ENCODE data around the gene PSME2.

The PSME2 gene

DNA sequence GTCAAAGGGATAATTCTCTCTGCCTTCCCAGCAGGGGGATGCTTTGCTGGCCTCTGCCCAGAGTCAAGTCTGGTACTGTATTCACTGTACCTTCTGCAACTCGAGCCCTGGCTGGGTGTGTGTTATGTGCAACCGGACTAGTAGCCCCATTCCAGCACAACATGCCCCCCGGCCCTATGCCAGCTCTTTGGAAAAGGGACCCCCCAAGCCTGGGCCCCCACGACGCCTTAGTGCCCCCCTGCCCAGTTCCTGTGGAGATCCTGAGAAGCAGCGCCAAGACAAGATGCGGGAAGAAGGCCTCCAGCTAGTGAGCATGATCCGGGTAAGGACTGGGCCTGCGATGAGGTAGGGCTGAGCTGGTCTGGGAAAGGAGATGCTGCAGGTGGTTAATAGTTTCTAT, 4.2 kb upstream of the PSME2 start:
- Histone ChIP-seq H3K4me3 (ENCODE audit: low read depth, low read length) (no peak overlapping the region), H3K27me3 (ENCODE audit: control insufficient read depth, insufficient read depth, low read length) (no peaks in the 10 kb centered on the region), H3K4me1 (ENCODE audit: control insufficient read depth, insufficient read depth, low read length) (peaks cover 12% of the 10 kb centered on the region), H3K36me3 (ENCODE audit: control insufficient read depth, insufficient read depth, low read length) (peaks cover 60% of the 10 kb centered on the region), H3K9ac (ENCODE audit: low read depth, low read length) (no peak overlapping the region), H3K27ac (ENCODE audit: low read depth, low read length) (no peak overlapping the region), H3K9me3 (ENCODE audit: control insufficient read depth, insufficient read depth, low read length) (no peaks in the 10 kb centered on the region)

DNA sequence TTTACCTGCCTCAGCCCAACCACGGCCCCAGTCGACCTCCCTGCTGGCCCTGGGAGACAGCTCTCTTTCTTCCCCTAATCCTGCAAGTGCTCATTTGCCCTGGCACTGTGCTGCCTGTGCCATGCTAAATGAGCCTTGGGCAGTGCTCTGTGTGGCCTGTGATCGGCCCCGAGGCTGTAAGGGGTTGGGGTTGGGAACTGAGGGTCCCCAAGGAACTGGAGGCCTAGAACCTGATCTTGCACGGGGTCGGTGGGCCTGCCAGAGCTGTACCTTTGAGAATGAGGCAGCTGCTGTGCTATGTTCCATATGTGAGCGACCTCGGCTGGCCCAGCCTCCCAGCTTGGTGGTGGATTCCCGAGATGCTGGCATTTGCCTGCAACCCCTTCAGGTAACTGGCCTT, 3.7 kb upstream of the PSME2 start:
- Histone ChIP-seq H3K27ac (ENCODE audit: low read depth, low read length) (no peak overlapping the region), H3K36me3 (ENCODE audit: control insufficient read depth, insufficient read depth, low read length) (peaks cover 55% of the 10 kb centered on the region), H3K27me3 (ENCODE audit: control insufficient read depth, insufficient read depth, low read length) (no peaks in the 10 kb centered on the region), H3K9ac (ENCODE audit: low read depth, low read length) (no peak overlapping the region), H3K9me3 (ENCODE audit: control insufficient read depth, insufficient read depth, low read length) (no peaks in the 10 kb centered on the region), H3K4me1 (ENCODE audit: control insufficient read depth, insufficient read depth, low read length) (peaks cover 15% of the 10 kb centered on the region), H3K4me3 (ENCODE audit: low read depth, low read length) (no peak overlapping the region)

DNA sequence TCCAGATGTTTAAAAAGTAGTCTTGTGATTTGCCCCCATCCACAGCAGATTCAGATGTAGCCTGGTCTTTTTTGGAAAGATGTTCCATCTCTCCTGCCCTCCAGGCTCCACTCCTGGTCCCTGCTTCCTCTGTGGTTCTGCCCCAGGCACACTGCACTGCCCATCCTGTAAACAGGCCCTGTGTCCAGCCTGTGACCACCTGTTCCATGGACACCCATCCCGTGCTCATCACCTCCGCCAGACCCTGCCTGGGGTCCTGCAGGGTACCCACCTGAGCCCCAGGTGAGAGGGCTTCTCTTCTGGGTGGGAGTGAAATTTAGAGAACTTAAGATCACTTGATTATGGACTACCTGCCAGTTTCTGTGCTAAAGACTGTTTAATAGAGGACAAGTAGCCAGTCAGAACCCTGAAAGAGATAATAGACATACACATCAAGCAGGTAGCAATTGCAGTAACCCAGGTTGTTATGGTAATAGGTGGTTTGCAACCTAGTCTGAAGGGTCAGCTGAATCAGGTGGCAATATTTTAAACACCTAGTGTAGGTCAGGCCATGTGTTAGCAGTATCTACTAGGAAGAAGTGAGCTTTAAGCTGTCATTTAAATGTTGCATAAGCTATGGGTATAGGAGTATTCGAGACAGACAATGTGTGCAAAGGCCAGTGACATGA, 3.0 kb upstream of the PSME2 start:
- no peak overlapping the region for H3K9ac ChIP-seq (ENCODE audit: low read depth, low read length)
- H3K27me3 ChIP-seq (ENCODE audit: control insufficient read depth, insufficient read depth, low read length), result no peaks in the 10 kb centered on the region

DNA sequence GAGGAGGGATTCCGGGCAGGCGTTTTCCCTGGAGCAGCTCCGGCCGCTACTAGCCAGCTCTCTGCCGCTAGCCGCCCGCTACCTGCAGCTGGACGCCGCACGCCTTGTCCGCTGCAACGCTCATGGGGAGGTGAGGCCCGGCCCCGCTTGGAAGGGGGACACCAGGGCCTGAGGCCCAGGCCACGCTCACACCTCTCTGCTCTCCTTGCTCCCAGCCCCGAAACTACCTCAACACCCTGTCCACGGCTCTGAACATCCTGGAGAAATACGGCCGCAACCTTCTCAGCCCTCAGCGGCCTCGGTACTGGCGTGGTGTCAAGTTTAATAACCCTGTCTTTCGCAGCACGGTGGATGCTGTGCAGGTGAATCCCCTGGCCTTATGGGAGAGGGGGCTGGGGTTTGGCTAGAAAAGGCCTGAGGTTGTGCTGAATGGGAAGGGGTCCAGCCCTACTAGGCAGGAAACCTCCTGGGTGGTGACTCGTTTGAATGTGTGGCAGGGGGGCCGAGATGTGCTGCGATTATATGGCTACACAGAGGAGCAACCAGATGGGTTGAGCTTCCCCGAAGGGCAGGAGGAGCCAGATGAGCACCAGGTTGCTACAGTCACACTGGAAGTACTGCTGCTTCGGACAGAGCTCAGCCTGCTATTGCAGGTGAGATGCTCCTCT, 1.5 kb upstream of the PSME2 start:
- Histone ChIP-seq H3K9ac (ENCODE audit: low read depth, low read length) (peak overlapping the region; percentile 32; the same call in 1 of the 2 replicates), H3K27ac (ENCODE audit: low read depth, low read length) (peak overlapping the region; percentile 56), H3K36me3 (ENCODE audit: control insufficient read depth, insufficient read depth, low read length) (peaks cover 63% of the 10 kb centered on the region), H3K4me1 (ENCODE audit: control insufficient read depth, insufficient read depth, low read length) (peaks cover 15% of the 10 kb centered on the region), H3K4me3 (ENCODE audit: low read depth, low read length) (peak overlapping the region; percentile 90), H3K27me3 (ENCODE audit: control insufficient read depth, insufficient read depth, low read length) (no peaks in the 10 kb centered on the region), H3K9me3 (ENCODE audit: control insufficient read depth, insufficient read depth, low read length) (no peaks in the 10 kb centered on the region)

More for the DNA sequence above, 3.0 kb upstream of the PSME2 start:
- Histone ChIP-seq H3K9me3 (ENCODE audit: control insufficient read depth, insufficient read depth, low read length) (no peaks in the 10 kb centered on the region), H3K4me1 (ENCODE audit: control insufficient read depth, insufficient read depth, low read length) (peaks cover 15% of the 10 kb centered on the region), H3K36me3 (ENCODE audit: control insufficient read depth, insufficient read depth, low read length) (peaks cover 55% of the 10 kb centered on the region), H3K4me3 (ENCODE audit: low read depth, low read length) (no peak overlapping the region), H3K27ac (ENCODE audit: low read depth, low read length) (no peak overlapping the region)

DNA sequence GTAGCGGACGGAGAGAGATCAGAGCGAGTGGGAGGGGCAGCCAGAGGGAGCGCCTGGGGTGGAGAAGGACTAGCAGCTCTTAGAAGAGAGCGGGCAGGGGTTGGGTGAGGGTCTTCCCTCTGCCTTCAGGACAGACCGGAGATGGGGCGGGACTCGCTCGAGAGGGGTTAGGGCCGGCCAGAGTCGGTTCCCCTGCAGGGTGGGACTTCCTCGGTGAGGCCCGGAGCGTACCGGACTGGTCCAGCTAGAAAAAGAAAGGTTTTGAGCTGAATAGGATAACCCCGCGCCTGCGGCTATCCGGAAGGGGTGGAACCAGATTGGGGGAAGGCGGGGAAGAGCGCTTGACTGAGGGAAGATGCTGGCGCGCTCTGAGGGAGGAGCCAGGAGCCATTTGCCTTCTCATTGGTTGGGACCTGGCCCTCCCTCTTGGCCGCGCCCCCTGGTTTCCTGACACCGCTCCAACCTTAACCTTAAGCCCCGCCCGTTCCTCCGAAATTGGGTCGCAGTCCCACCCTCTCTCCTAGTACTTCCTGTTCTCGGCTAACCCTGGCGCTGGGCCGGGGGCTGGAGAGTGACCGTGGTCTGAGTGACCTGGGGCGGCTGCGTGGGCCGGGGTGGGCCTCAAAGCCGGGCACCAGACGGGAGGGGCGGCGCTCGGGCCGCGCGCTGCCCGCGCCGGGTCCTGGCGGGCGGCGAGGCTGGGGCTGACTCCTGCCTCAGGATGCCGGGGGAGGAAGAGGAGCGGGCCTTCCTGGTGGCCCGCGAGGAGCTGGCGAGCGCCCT, 759 bp upstream of the PSME2 start, which contains the start of gene RNF31:
Gene RNF31 (plus strand): TSS at position 521 of the 783 bp plus-strand sequence. CDS start 201 bp downstream, at position 722.
- no peaks in the 10 kb centered on the region for H3K27me3 ChIP-seq (ENCODE audit: control insufficient read depth, insufficient read depth, low read length)
- peaks cover 60% of the 10 kb centered on the region for H3K36me3 ChIP-seq (ENCODE audit: control insufficient read depth, insufficient read depth, low read length)
- H3K27ac ChIP-seq (ENCODE audit: low read depth, low read length), result peak within 1 kb of the TSS; percentile 79

DNA sequence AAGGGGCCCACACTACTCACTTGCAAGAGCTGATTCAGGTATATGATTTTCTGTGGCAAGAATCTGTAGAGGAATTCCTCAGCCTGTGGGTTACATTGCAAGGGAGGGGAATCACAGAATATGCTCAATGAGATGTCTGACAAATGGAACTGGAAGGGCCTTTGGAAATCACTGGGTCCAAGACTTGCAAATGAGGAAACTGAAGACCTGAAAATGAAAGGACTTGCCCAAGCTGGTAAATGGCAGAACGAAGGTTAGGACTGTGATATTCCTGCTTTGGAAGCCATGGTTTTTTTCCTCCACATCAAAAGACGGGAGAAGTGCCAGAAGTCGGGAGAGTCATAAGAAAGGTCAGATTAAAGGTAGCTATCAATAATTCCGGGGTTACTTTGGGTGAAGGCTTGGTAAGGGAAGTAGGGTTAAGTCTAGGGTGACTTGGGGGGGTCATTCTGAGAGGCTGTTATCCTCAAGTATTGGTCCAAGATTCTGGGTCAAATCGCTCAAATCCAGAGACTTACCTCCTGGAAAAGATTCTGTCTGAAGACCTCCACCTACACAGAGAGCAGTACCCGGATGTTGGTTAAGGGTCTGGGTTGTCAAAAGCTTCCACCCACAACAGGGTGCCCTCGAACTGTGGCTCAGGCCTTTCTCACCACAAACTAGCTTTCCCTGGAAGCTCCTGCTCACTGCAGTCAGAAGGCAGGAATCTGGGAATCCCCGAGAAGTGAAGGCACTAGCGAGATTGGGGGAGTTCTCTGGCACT, 539 bp downstream of the PSME2 start:
- Histone ChIP-seq H3K27me3 (ENCODE audit: control insufficient read depth, insufficient read depth, low read length) (no peaks in the 10 kb centered on the region), H3K4me1 (ENCODE audit: control insufficient read depth, insufficient read depth, low read length) (peaks cover 15% of the 10 kb centered on the region), H3K36me3 (ENCODE audit: control insufficient read depth, insufficient read depth, low read length) (peaks cover 47% of the 10 kb centered on the region), H3K27ac (ENCODE audit: low read depth, low read length) (peak overlapping the region; percentile 76), H3K4me3 (ENCODE audit: low read depth, low read length) (peak overlapping the region; percentile 78), H3K9me3 (ENCODE audit: control insufficient read depth, insufficient read depth, low read length) (no peaks in the 10 kb centered on the region), H3K9ac (ENCODE audit: low read depth, low read length) (peak overlapping the region; percentile 45)

More for the DNA sequence above, 759 bp upstream of the PSME2 start, which contains the start of gene RNF31:
- H3K9me3 ChIP-seq (ENCODE audit: control insufficient read depth, insufficient read depth, low read length), result no peaks in the 10 kb centered on the region
- peak within 1 kb of the TSS; percentile 90 for H3K4me3 ChIP-seq (ENCODE audit: low read depth, low read length)
- peak within 1 kb of the TSS; percentile 54 for H3K9ac ChIP-seq (ENCODE audit: low read depth, low read length)
- peaks cover 15% of the 10 kb centered on the region for H3K4me1 ChIP-seq (ENCODE audit: control insufficient read depth, insufficient read depth, low read length)

DNA sequence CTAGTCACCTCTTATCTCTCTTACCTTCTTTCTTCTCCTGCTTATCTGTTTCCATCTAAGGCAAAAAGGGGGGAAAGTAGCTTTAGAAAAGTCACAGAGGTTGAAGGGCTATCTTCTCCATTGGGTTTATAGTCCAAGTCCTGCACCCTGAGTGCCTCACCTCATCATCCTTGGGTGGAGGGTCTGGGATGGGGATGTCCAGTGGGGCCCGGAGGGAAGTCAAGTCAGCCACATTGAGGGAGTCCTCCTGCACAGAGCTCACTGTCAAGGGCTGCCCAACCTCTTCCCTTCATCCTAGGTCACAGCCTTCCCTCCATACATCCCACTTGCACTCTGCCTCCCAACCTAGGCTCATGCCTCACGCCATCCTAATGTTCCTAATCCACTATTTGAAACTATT, 1.2 kb downstream of the PSME2 start:
- no peaks in the 10 kb centered on the region for H3K9me3 ChIP-seq (ENCODE audit: control insufficient read depth, insufficient read depth, low read length)
- peaks cover 15% of the 10 kb centered on the region for H3K4me1 ChIP-seq (ENCODE audit: control insufficient read depth, insufficient read depth, low read length)
- no peak overlapping the region for H3K27ac ChIP-seq (ENCODE audit: low read depth, low read length)
- H3K4me3 ChIP-seq (ENCODE audit: low read depth, low read length), result peak overlapping the region; percentile 78; the same call in 1 of the 2 replicates
- peaks cover 41% of the 10 kb centered on the region for H3K36me3 ChIP-seq (ENCODE audit: control insufficient read depth, insufficient read depth, low read length)
- H3K27me3 ChIP-seq (ENCODE audit: control insufficient read depth, insufficient read depth, low read length), result no peaks in the 10 kb centered on the region
- H3K9ac ChIP-seq (ENCODE audit: low read depth, low read length), result no peak overlapping the region

DNA sequence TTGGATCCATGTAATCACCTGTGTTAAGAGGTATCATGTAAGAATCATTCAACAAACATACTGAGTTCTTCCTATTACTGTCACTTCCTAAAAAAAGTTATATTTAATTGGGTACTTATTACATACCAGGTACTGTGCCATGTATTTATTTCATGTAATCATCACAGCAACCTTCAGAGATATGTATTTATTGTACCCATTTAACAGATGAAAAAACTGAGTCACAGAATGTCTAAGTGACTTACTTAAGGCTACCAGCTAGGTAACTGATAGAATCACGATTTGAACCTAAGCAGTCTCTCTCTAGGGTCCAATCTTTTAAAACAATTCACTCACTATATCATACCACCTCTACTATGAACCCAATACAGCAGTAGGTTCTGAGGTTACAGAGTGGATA, 2.0 kb downstream of the PSME2 start:
- Histone ChIP-seq H3K27me3 (ENCODE audit: control insufficient read depth, insufficient read depth, low read length) (no peaks in the 10 kb centered on the region), H3K9ac (ENCODE audit: low read depth, low read length) (no peak overlapping the region), H3K9me3 (ENCODE audit: control insufficient read depth, insufficient read depth, low read length) (no peaks in the 10 kb centered on the region), H3K36me3 (ENCODE audit: control insufficient read depth, insufficient read depth, low read length) (peaks cover 39% of the 10 kb centered on the region), H3K4me3 (ENCODE audit: low read depth, low read length) (no peak overlapping the region), H3K27ac (ENCODE audit: low read depth, low read length) (no peak overlapping the region), H3K4me1 (ENCODE audit: control insufficient read depth, insufficient read depth, low read length) (peaks cover 19% of the 10 kb centered on the region)

DNA sequence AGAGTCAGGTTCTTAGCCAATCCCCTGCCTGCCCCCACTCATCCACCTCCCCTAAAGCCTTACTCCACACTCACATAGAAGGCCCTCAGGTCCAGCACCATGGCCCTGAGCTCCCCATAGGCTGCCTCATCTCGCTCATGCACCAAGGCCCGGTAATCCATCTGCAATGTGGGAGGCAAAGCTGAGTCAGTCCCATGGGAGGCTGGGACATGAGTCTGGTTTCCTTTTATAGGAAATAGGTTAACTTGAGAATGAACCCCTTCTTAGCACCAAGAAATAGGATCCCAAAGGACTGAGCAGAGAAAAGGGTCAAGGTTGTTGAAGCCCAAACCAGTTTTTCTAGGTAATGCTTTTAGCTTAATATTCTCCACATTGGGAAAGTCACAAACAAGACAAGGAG, 2.9 kb downstream of the PSME2 start:
- H3K27me3 ChIP-seq (ENCODE audit: control insufficient read depth, insufficient read depth, low read length), result no peaks in the 10 kb centered on the region
- H3K4me3 ChIP-seq (ENCODE audit: low read depth, low read length), result no peak overlapping the region
- no peak overlapping the region for H3K27ac ChIP-seq (ENCODE audit: low read depth, low read length)
- no peak overlapping the region for H3K9ac ChIP-seq (ENCODE audit: low read depth, low read length)
- H3K36me3 ChIP-seq (ENCODE audit: control insufficient read depth, insufficient read depth, low read length), result peaks cover 41% of the 10 kb centered on the region
- H3K9me3 ChIP-seq (ENCODE audit: control insufficient read depth, insufficient read depth, low read length), result no peaks in the 10 kb centered on the region
- peaks cover 19% of the 10 kb centered on the region for H3K4me1 ChIP-seq (ENCODE audit: control insufficient read depth, insufficient read depth, low read length)

DNA sequence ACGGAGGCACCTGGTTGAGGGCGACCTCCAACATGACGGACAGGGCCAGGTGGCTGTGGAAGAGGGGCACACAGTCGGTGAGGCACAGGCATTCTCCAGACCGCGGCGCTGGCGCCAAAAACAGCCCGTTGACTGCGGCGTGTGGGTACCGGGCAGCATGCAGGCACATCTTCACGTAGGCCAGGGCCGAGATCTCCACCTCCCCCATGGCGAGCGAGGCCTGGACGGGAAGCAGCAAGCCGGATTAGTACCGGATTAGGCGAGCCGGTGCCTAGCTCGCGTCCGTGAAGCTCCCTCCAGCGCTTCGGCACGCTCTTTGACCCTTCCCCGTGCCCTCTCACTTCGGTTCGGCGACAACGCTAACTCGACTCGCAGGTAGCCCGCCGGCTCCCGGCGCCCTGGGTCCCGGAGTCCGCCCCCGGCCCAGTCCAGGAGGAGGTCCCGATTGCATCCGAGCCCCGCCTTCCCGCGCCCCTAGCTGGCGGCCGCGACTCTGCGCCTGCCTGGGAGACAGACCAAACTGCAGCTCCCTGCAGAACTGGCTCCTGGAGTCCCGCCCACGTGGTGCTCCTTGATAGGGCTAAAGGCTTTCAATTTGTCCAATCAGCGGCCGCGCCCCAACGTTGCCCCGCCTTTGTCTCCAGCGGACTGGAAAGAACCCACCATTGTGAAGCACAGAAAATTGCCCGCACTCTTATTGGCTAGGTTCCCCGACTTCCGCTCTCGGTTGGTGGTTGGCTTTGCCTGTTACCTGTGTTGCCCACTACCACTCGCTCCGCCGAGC, 5.1 kb downstream of the PSME2 start, which contains the start of gene EMC9:
Gene EMC9 (minus strand): TSS at position 495 of the 784 bp plus-strand sequence. CDS start 287 bp downstream, at position 208.
- H3K4me1 ChIP-seq (ENCODE audit: control insufficient read depth, insufficient read depth, low read length), result peaks cover 17% of the 10 kb centered on the region
- peak within 1 kb of the TSS; percentile 86 for H3K4me3 ChIP-seq (ENCODE audit: low read depth, low read length)
- no peaks in the 10 kb centered on the region for H3K9me3 ChIP-seq (ENCODE audit: control insufficient read depth, insufficient read depth, low read length)
- peak within 1 kb of the TSS; percentile 94 for H3K27ac ChIP-seq (ENCODE audit: low read depth, low read length)
- peak within 1 kb of the TSS; percentile 85 for H3K9ac ChIP-seq (ENCODE audit: low read depth, low read length)
- peaks cover 48% of the 10 kb centered on the region for H3K36me3 ChIP-seq (ENCODE audit: control insufficient read depth, insufficient read depth, low read length)
- no peaks in the 10 kb centered on the region for H3K27me3 ChIP-seq (ENCODE audit: control insufficient read depth, insufficient read depth, low read length)
